Adrenal gland (tissue), 5 donors: ENCODE measurements around the gene ZNF324.

Experiments
- CTCF ChIP-seq, 6 experiments: fragments of 450-650 bp in 4 of 6; fragments of 200-600 bp in 2 of 6; sonication (generic) in 1 of 6; IDR thresholded peaks; 1 replicate in 5 of 6; 2 replicates in 1 of 6; pipeline versions ENCODE4 v1.5.1 to v1.8.0; 2016 to 2021; ENCODE audit warnings: antibody characterized with exemption in 6 of 6, mild to moderate bottlenecking in 2 of 6, moderate library complexity in 1 of 6
- POLR2A ChIP-seq, 2 donors: fragments of 450-650 bp; IDR thresholded peaks; one replicate each; pipeline ENCODE4 v1.6.1; 2017; ENCODE audit warnings: antibody characterized with exemption in 2 of 2, mild to moderate bottlenecking in 2 of 2, moderate library complexity in 1 of 2
- donor health status: DM: no; HTN: no; CAD: no.

- no peak for TF ChIP-seq CTCF (IDR thresholded peaks at IDR 0.05)
- TF ChIP-seq POLR2A (IDR thresholded peaks at IDR 0.05) = no peak
Measured at GRCh38 chr19:58428617-58429016, 38.3 kb upstream of the ZNF324 start.
